Osteocyte (in vitro differentiated cells): Measurements from ENCODE around the gene MRPL49. TPM values are rescaled to one million over a fixed set of nuclear protein-coding genes. Genes with fewer than 3 reads are reported as not detected.

Experiments
- DNase-seq: peaks from one replicate; pipeline ENCODE4 v3.0.0; 2021; ENCODE audit warnings: mixed read lengths; ENCODE audit not compliant: unreplicated experiment; ENCODE audit errors: extremely low spot score
- H3K27ac Mint-ChIP-seq: one replicate; pipeline ENCODE4 v1.8.0; 2021; ENCODE audit warnings: mild to moderate bottlenecking, mixed read lengths; ENCODE audit not compliant: unreplicated experiment
- H3K27me3 Mint-ChIP-seq: one replicate; pipeline ENCODE4 v1.8.0; 2021; ENCODE audit warnings: mixed read lengths; ENCODE audit not compliant: unreplicated experiment
- H3K36me3 Mint-ChIP-seq: one replicate; pipeline ENCODE4 v1.8.0; 2021; ENCODE audit warnings: mixed read lengths; ENCODE audit not compliant: unreplicated experiment
- H3K4me1 Mint-ChIP-seq: one replicate; pipeline ENCODE4 v1.8.0; 2021; ENCODE audit warnings: mixed read lengths; ENCODE audit not compliant: unreplicated experiment
- H3K4me3 Mint-ChIP-seq: one replicate; pipeline ENCODE4 v1.8.0; 2021; ENCODE audit warnings: mild to moderate bottlenecking, moderate library complexity, mixed read lengths; ENCODE audit not compliant: unreplicated experiment
- H3K9me3 Mint-ChIP-seq: one replicate; pipeline ENCODE4 v1.8.0; 2021; ENCODE audit warnings: mixed read lengths; ENCODE audit not compliant: unreplicated experiment
- CTCF ChIP-seq: fragments of 200-600 bp; sonication (generic); IDR thresholded peaks from 2 replicates; pipeline ENCODE4 v1.5.0; 2021; ENCODE audit warnings: antibody characterized with exemption, mild to moderate bottlenecking, moderate library complexity
- total RNA-seq: library from RNA; stranded (reverse); gene quantifications from 2 replicates; pipeline ENCODE4 v1.2.1, GENCODE V29; 2021

The MRPL49 gene
- total RNA-seq, 1 donor from 2014 or later = 43.5 TPM

DNA sequence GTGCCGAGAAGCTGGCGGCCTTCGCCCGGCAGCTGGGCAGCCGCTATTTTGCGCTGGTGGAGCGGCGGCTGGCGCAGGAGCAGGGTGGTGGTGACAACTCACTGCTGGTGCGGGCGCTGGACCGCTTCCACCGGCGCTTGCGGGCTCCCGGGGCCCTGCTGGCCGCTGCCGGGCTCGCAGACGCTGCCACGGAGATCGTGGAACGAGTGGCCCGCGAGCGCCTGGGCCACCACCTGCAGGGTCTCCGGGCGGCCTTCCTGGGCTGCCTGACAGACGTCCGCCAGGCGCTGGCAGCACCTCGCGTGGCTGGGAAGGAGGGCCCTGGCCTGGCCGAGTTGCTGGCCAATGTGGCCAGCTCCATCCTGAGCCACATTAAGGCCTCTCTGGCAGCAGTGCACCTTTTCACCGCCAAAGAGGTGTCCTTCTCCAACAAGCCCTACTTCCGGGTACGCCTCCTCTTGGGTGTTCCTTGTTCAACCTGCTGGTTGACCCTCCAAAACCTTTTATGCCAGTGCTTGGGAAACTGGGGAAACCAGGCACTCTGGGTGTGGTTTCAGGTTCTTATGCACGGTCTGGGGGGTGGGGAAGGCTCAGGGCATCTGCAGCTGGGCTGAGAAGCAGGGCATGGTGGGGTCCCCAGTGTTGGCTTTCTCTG is 13.5 kb upstream of the MRPL49 start:
- H3K4me3 Mint-ChIP-seq = no peak overlapping the region
- no peaks in the 10 kb centered on the region for H3K27me3 Mint-ChIP-seq
- H3K9me3 Mint-ChIP-seq = no peaks in the 10 kb centered on the region
- H3K27ac Mint-ChIP-seq = no peak overlapping the region
- DNase-seq = no peak
- H3K4me1 Mint-ChIP-seq = peaks cover 17% of the 10 kb centered on the region
- TF ChIP-seq CTCF = no peak
- peaks cover 4% of the 10 kb centered on the region for H3K36me3 Mint-ChIP-seq

GRCh38 chr11:65109231-65110198 is 12.6 kb upstream of the MRPL49 start:
- no peak for DNase-seq
- TF ChIP-seq CTCF = no peak
- Mint-ChIP-seq H3K9me3 (no peaks in the 10 kb centered on the region), H3K4me3 (no peak overlapping the region), H3K27ac (no peak overlapping the region), H3K27me3 (no peaks in the 10 kb centered on the region), H3K36me3 (peaks cover 3% of the 10 kb centered on the region), H3K4me1 (peaks cover 23% of the 10 kb centered on the region)

- no peaks in the 10 kb centered on the region for H3K9me3 Mint-ChIP-seq
- H3K27ac Mint-ChIP-seq = no peak overlapping the region
- TF ChIP-seq CTCF = peak; percentile 92
- DNase-seq = peak; percentile 97
- H3K27me3 Mint-ChIP-seq = no peaks in the 10 kb centered on the region
- H3K4me3 Mint-ChIP-seq = no peak overlapping the region
- no peaks in the 10 kb centered on the region for H3K36me3 Mint-ChIP-seq
- H3K4me1 Mint-ChIP-seq = peaks cover 23% of the 10 kb centered on the region
Measured at GRCh38 chr11:65110354-65110861, 11.7 kb upstream of the MRPL49 start.

- H3K4me1 Mint-ChIP-seq = peaks cover 23% of the 10 kb centered on the region
- H3K36me3 Mint-ChIP-seq = no peaks in the 10 kb centered on the region
- no peak for DNase-seq
- H3K27ac Mint-ChIP-seq = no peak overlapping the region
- H3K9me3 Mint-ChIP-seq = no peaks in the 10 kb centered on the region
- no peak for TF ChIP-seq CTCF
- no peaks in the 10 kb centered on the region for H3K27me3 Mint-ChIP-seq
- H3K4me3 Mint-ChIP-seq = peak overlapping the region; percentile 86
Measured at GRCh38 chr11:65111159-65111743, 10.9 kb upstream of the MRPL49 start.
